Small intestine (tissue), 7 donors: Measurements from ENCODE around the gene STYXL1. TPM values are rescaled to one million over a fixed set of nuclear protein-coding genes. Genes with fewer than 3 reads are reported as not detected.

ENCODE experiments used
- DNase-seq, 2 donors: peaks; one replicate each; pipeline versions ENCODE4 v3.0.0 to v3.0.0-alpha.2; 2013
- FAIRE-seq: peaks from 2 replicates; lab custom pipeline; 2012; peaks lifted over from hg19 to GRCh38; lab: Jason Lieb, UNC
- H3K27ac ChIP-seq, 3 donors: one replicate each; pipeline ENCODE4 v1.5.1; 2013; ENCODE audit warnings: low read length in 2 of 3, mild to moderate bottlenecking in 2 of 3, control low read depth in 1 of 3, inconsistent platforms in 1 of 3, low read depth in 1 of 3, moderate library complexity in 1 of 3
- H3K27me3 ChIP-seq, 3 donors: one replicate each; pipeline ENCODE4 v1.6.1; 2013; ENCODE audit warnings: low read length in 3 of 3, inconsistent platforms in 1 of 3; ENCODE audit not compliant: control insufficient read depth in 3 of 3, insufficient read depth in 3 of 3
- H3K36me3 ChIP-seq, 3 donors: one replicate each; pipeline ENCODE4 v1.6.1; 2013; ENCODE audit warnings: low read length in 3 of 3, inconsistent platforms in 1 of 3, low read depth in 1 of 3, mild to moderate bottlenecking in 1 of 3, moderate library complexity in 1 of 3; ENCODE audit not compliant: control insufficient read depth in 3 of 3, insufficient read depth in 2 of 3
- H3K4me1 ChIP-seq, 3 donors: one replicate each; pipeline ENCODE4 v1.6.1; 2013; ENCODE audit warnings: low read length in 2 of 3, inconsistent platforms in 1 of 3, low read depth in 1 of 3, mild to moderate bottlenecking in 1 of 3, moderate library complexity in 1 of 3; ENCODE audit not compliant: control insufficient read depth in 3 of 3, insufficient read depth in 2 of 3
- H3K4me3 ChIP-seq, 3 donors: one replicate each; pipeline ENCODE4 v1.5.1; 2013; ENCODE audit warnings: low read length in 3 of 3, control low read depth in 1 of 3, inconsistent platforms in 1 of 3, low read depth in 1 of 3, mild to moderate bottlenecking in 1 of 3, moderate library complexity in 1 of 3
- H3K9me3 ChIP-seq, 2 donors: one replicate each; pipeline ENCODE4 v1.6.1; 2013; ENCODE audit warnings: low read depth in 1 of 2, low read length in 1 of 2; ENCODE audit not compliant: control insufficient read depth in 2 of 2, insufficient read depth in 1 of 2
- WGBS, 3 donors: extraction: QIAGEN DNeasy Blood & Tissue Kit; methylation state at CpG; one replicate each; pipeline ENCODE4 v1.1.7; 2013; 5-methylcytosine and 5-hydroxymethylcytosine counted together
- polyA plus RNA-seq, 4 donors: library from polyadenylated mRNA; stranded (reverse) in 3 of 4; unstranded in 1 of 4; fragments of 200-250 nt in 3 of 4; fragments of 120-200 nt in 1 of 4; gene quantifications; one replicate each; pipeline versions ENCODE4 v1.2.1 to v1.2.3, GENCODE V29; 2013
- donor health status: healthy with polysubstance abuse.
- donor health status: control.
- donor health status: control.
- donor health status: Bipolar disorder and iron deficiency.
- donor health status: healthy.

The STYXL1 gene
- polyA plus RNA-seq, 4 donors = 25.9 to 62.3 (median 39.9) TPM

GRCh38 chr7:76072243-76073148, 24.7 kb upstream of the STYXL1 start:
- Histone ChIP-seq H3K36me3 (peaks cover 0 to 4% (median 0%) of the 10 kb centered on the region in 3 donors), H3K4me1 (no peaks in the 10 kb centered on the region), H3K9me3 (peaks cover 0 to 11% of the 10 kb centered on the region in 2 donors), H3K27ac (no peak overlapping the region), H3K27me3 (no peaks in the 10 kb centered on the region), H3K4me3 (no peak overlapping the region)
- FAIRE-seq (no peak), DNase-seq (no peak)
- WGBS, 3 donors = 94 to 96% (median 95%) methylated on average over 42 to 47 of the region's 47 CpGs

GRCh38 chr7:76071316-76072242, 23.8 kb upstream of the STYXL1 start:
- 85 to 93% (median 89%) methylated on average over 44 to 47 of the region's 47 CpGs for WGBS, 3 donors
- no peaks in the 10 kb centered on the region for H3K4me1 ChIP-seq
- no peaks in the 10 kb centered on the region for H3K27me3 ChIP-seq
- DNase-seq = no peak
- FAIRE-seq = no peak
- peaks cover 0 to 11% of the 10 kb centered on the region in 2 donors for H3K9me3 ChIP-seq
- H3K36me3 ChIP-seq = peaks cover 3 to 11% (median 4%) of the 10 kb centered on the region in 3 donors
- H3K27ac ChIP-seq = peak overlapping the region in 2 of 3 donors; percentile 5 to 33
- H3K4me3 ChIP-seq = no peak overlapping the region

- no peak overlapping the region for H3K4me3 ChIP-seq
- H3K9me3 ChIP-seq = no peaks in the 10 kb centered on the region
- DNase-seq (peak in 1 of 2 donors; percentile 76), FAIRE-seq (no peak)
- 7 to 33% (median 20%) methylated on average over 8 of the region's 8 CpGs for WGBS, 3 donors
- peaks cover 14 to 33% (median 16%) of the 10 kb centered on the region in 3 donors for H3K36me3 ChIP-seq
- no peaks in the 10 kb centered on the region for H3K4me1 ChIP-seq
- no peaks in the 10 kb centered on the region for H3K27me3 ChIP-seq
- no peak overlapping the region for H3K27ac ChIP-seq
These were observed 21.4 kb upstream of the STYXL1 start for GRCh38 chr7:76069238-76069638.

- FAIRE-seq = no peak
These were observed 19.1 kb upstream of the STYXL1 start for GRCh38 chr7:76066716-76067503.

DNA sequence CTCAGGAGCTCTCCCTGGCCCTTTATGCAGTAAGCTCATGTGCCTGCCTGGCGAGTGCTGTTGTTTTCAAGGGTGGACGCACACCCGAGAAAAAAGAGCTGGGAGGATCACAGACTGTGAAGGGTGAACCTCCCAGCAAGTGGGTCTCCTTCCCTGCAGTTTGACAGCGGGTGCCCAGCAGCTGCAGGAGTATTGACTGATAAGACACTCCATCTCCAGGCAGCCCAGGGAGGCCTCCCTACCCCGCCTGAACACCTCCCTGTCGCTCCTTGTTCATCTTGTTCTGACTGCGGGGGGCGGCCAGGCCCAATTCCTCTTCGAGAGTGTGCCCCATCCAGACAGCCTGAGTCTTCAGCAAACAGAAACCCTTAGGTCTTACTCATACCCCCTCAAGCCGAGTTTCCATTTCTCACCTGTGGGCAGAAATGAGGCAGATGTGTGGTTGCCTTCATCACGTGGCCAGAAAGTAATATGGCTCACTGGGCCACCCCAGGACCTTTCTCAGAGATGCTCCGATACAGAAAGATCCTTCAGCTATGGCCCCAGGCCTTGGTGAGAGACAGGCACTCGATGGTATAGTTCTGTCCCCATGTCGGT, 17.3 kb upstream of the STYXL1 start:
- Histone ChIP-seq H3K27me3 (no peaks in the 10 kb centered on the region), H3K9me3 (no peaks in the 10 kb centered on the region), H3K27ac (no peak overlapping the region), H3K36me3 (peaks cover 28 to 73% (median 30%) of the 10 kb centered on the region in 3 donors), H3K4me1 (no peaks in the 10 kb centered on the region), H3K4me3 (no peak overlapping the region)
- FAIRE-seq (no peak), DNase-seq (no peak)
- WGBS, 3 donors = 85 to 89% (median 88%) methylated on average over 14 of the region's 14 CpGs

More at GRCh38 chr7:76066716-76067503, 19.1 kb upstream of the STYXL1 start:
- no peaks in the 10 kb centered on the region for H3K4me1 ChIP-seq
- H3K36me3 ChIP-seq = peaks cover 17 to 55% (median 19%) of the 10 kb centered on the region in 3 donors
- H3K27me3 ChIP-seq = no peaks in the 10 kb centered on the region
- H3K4me3 ChIP-seq = no peak overlapping the region
- no peaks in the 10 kb centered on the region for H3K9me3 ChIP-seq
- DNase-seq = no peak
- WGBS, 3 donors = 68 to 85% (median 75%) methylated on average over 14 of the region's 14 CpGs
- no peak overlapping the region for H3K27ac ChIP-seq

DNA sequence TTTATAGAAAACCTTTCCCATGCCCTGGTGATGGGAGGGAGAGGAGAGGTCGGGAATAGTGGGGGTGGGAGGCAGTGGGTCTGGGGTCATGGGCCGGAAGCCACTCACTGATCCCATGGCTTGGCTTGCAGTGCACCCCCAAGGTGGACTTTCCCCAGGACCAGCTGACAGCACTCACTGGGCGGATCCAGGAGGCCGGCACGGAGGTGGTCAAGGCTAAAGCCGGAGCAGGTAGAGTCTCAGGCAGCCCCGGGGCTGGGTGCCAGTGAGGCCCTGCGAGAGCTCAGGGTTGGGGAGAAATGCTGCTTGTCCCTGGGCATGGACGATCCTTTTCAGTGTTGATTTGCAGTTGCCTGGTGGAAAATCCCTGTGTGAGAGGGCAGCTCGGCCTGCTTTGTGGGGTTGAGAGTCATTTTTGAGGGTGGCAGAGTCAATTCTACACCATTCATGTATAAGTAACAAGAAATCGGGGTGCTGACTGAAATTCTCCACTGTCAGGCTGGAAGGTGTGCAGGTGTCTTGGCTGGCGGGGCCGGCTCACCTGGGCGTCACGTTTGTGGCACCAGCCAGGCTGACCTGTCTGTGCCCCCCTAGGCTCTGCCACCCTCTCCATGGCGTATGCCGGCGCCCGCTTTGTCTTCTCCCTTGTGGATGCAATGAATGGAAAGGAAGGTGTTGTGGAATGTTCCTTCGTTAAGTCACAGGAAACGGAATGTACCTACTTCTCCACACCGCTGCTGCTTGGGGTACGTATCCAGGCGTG, 16.6 kb upstream of the STYXL1 start:
- DNase-seq (no peak), FAIRE-seq (no peak)
- H3K9me3 ChIP-seq = no peaks in the 10 kb centered on the region
- H3K4me1 ChIP-seq = no peaks in the 10 kb centered on the region
- peaks cover 30 to 80% (median 34%) of the 10 kb centered on the region in 3 donors for H3K36me3 ChIP-seq
- H3K4me3 ChIP-seq = no peak overlapping the region
- H3K27ac ChIP-seq = no peak overlapping the region
- no peaks in the 10 kb centered on the region for H3K27me3 ChIP-seq
- 95 to 97% (median 97%) methylated on average over 24 of the region's 24 CpGs for WGBS, 3 donors

- Histone ChIP-seq H3K27ac (no peak overlapping the region), H3K9me3 (no peaks in the 10 kb centered on the region), H3K4me1 (no peaks in the 10 kb centered on the region), H3K36me3 (peaks cover 30 to 89% (median 41%) of the 10 kb centered on the region in 3 donors), H3K4me3 (no peak overlapping the region), H3K27me3 (no peaks in the 10 kb centered on the region)
- FAIRE-seq = no peak
- WGBS, 3 donors = 25 to 62% (median 44%) methylated on average over 14 of the region's 14 CpGs
- DNase-seq = peak in 1 of 2 donors; percentile 80
These were observed 15.7 kb upstream of the STYXL1 start for GRCh38 chr7:76063525-76063924.
